Panc1 (cell line): ENCODE results near the gene CDKN1C.

Experiments
- CTCF ChIP-seq: fragments of 450-650 bp; IDR thresholded peaks from 2 replicates; pipeline ENCODE4 v1.5.1; 2017; ENCODE audit warnings: mild to moderate bottlenecking
- POLR2AphosphoS5 ChIP-seq: IDR thresholded peaks from 2 replicates; pipeline ENCODE4 v1.6.1; 2012; ENCODE audit warnings: mild to moderate bottlenecking, low read depth, low read length, moderate library complexity
- REST ChIP-seq, 2 experiments: IDR thresholded peaks; 2 replicates each; pipeline ENCODE4 v1.6.1; 2011 to 2012; ENCODE audit warnings: low read depth in 2 of 2, control low read depth in 1 of 2, low read length in 1 of 2, mild to moderate bottlenecking in 1 of 2, moderate library complexity in 1 of 2; ENCODE audit not compliant: insufficient read depth in 1 of 2
- SIN3A ChIP-seq: IDR thresholded peaks from 2 replicates; pipeline ENCODE4 v1.6.1; 2012; ENCODE audit warnings: low read depth, mild to moderate bottlenecking, low read length, moderate library complexity, borderline replicate concordance; ENCODE audit not compliant: insufficient read depth

GRCh38 chr11:2865922-2866577 lies 19.5 kb downstream of the CDKN1C start:
- TF ChIP-seq REST (IDR thresholded peaks at IDR 0.05; ENCODE audit: insufficient read depth in 1 of 2, low read depth in 2 of 2, low read length in 1 of 2) (no peak), CTCF (no peak), SIN3A (no peak), POLR2AphosphoS5 (no peak)
